Pancreas (tissue), 10 donors: Measurements from ENCODE around the gene DDB1. TPM values are rescaled to one million over a fixed set of nuclear protein-coding genes. Genes with fewer than 3 reads are reported as not detected.

Experiments
- ATAC-seq, 4 donors: fragments of 200-7000 bp; cut with Tn5 transposase; one replicate each; pipeline versions ENCODE4 v1.8.0 to v1.9.1; 2020; ENCODE audit warnings: mild to moderate bottlenecking in 4 of 4, moderate library complexity in 4 of 4
- DNase-seq, 6 donors: peaks; one replicate each; pipeline ENCODE4 v3.0.0-alpha.2; 2020
- FAIRE-seq: peaks from 2 replicates; lab custom pipeline; 2012; peaks lifted over from hg19 to GRCh38; lab: Jason Lieb, UNC
- H3K27ac ChIP-seq, 4 donors: fragments of 200-600 bp; sonication (generic); 1 replicate in 3 of 4; 2 replicates in 1 of 4; pipeline versions ENCODE4 v1.5.0 to v1.8.0; 2020
- H3K27me3 ChIP-seq, 4 donors: fragments of 200-600 bp; one replicate each; pipeline ENCODE4 v1.8.0; 2021
- H3K36me3 ChIP-seq, 3 donors: fragments of 200-600 bp; sonication (generic) in 1 of 3; one replicate each; pipeline versions ENCODE4 v1.5.0 to v1.8.0; 2020 to 2021
- H3K4me1 ChIP-seq, 3 donors: fragments of 200-600 bp; one replicate each; pipeline ENCODE4 v1.8.0; 2021
- H3K4me3 ChIP-seq, 4 donors: fragments of 200-600 bp; sonication (generic) in 2 of 4; one replicate each; pipeline versions ENCODE4 v1.5.0 to v1.8.0; 2020 to 2021
- H3K9me3 ChIP-seq, 4 donors: fragments of 200-600 bp; one replicate each; pipeline ENCODE4 v1.8.0; 2021
- WGBS, 2 donors: extraction: QIAGEN DNeasy Blood & Tissue Kit; methylation state at CpG; one replicate each; pipeline ENCODE4 v1.1.7; 2013; 5-methylcytosine and 5-hydroxymethylcytosine counted together
- intact Hi-C, 3 donors: fragments of 100-400 bp; cut with DNase I; formaldehyde crosslinking; loops; one replicate each; pipeline versions ENCODE4 v1.11.1 to v1.14.2; 2022
- polyA plus RNA-seq, 2 donors: library from polyadenylated mRNA; stranded (reverse); fragments of 200-250 nt; gene quantifications; one replicate each; pipeline ENCODE4 v1.2.3, GENCODE V29; 2013
- total RNA-seq, 6 donors: library from RNA; stranded (reverse); fragmentation: NEBNext Ultra II Directional in 4 of 6; extraction: Animal tissue kit (Norgen Biotek cat#: 25700) in 4 of 6; gene quantifications; one replicate each; pipeline versions ENCODE4 v1.2.1 to v1.2.4, GENCODE V29; 2021 to 2023
- TF ChIP-seq, protein P1 (sequence below), 4 donors: fragments of 200-600 bp; sonication (generic) in 3 of 4; IDR thresholded peaks; one replicate each; pipeline versions ENCODE4 v1.5.0 to v1.8.0; 2021; ENCODE audit warnings: antibody characterized with exemption in 4 of 4
- donor health status: healthy with polysubstance abuse.
- donor health status: DM: no; HTN: no; CAD: no; lungs with moderate emphysema.
- donor health status: DM: no; HTN: no; CAD: no.
- donor health status: control.
- donor health status: control.
- donor health status: Bipolar disorder and iron deficiency.
- donor health status: DM: yes; HTN: yes; CAD: no.
- donor health status: DM: no; HTN: no; CAD: no.
- donor health status: DM: no; HTN: no; CAD: no.
- donor health status: DM: yes; HTN: yes; CAD: no.

DDB1 gene
- total and polyA plus RNA-seq, 8 donors: 50.9 to 84.4 (median 74.5) TPM

DNA sequence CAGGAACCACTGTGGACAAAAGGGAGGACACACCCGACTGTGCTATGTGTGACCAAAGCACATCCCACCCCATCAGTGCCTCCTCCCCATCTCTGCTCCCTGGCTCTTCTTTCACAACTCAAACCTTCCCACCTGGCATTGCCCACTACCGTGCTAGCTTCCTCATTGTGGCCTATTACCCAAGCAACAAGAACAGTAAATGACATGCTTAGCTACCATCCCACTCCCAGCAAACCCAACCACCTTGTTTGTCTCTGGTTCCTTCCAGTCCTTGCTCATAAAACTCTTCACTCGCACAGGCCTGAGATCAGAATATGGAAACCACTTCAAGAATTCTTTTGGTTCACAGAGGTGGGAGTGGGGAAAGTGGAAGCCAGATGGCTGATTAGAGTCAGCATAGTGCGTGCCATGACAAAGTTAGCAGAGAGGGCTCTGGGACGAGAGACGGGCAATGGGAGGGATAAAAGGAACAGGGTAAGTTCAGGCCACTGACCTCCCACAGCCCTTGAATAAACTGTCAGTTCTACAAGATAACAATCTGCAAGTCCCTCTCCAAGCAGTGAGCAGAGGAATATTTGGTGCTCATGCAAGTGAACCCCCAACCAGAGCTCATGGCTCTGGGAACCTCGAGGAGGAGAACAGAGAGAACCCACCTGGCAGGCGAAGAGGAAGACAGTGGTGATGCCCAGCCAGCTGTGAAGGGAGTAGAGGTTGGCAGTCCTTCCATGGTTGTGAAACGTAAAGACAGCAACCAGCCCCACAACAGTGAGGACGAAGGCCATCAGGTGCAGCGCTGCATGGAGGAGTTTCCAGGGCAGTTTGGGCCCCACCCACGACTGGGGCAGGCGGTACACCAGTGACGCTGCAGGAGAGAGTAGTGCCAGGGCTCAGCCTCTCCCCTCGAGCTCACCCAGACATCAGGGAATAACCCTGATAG is 20.5 kb upstream of the DDB1 start:
- ATAC-seq (no peak), FAIRE-seq (no peak), DNase-seq (no peak)
- Histone ChIP-seq H3K36me3 (peaks cover 0 to 29% (median 4%) of the 10 kb centered on the region in 3 donors), H3K27ac (no peak overlapping the region), H3K9me3 (no peaks in the 10 kb centered on the region), H3K4me3 (no peak overlapping the region), H3K27me3 (no peaks in the 10 kb centered on the region), H3K4me1 (no peaks in the 10 kb centered on the region)
- intact Hi-C loops: no loop called here
- TF ChIP-seq, protein P1, sequence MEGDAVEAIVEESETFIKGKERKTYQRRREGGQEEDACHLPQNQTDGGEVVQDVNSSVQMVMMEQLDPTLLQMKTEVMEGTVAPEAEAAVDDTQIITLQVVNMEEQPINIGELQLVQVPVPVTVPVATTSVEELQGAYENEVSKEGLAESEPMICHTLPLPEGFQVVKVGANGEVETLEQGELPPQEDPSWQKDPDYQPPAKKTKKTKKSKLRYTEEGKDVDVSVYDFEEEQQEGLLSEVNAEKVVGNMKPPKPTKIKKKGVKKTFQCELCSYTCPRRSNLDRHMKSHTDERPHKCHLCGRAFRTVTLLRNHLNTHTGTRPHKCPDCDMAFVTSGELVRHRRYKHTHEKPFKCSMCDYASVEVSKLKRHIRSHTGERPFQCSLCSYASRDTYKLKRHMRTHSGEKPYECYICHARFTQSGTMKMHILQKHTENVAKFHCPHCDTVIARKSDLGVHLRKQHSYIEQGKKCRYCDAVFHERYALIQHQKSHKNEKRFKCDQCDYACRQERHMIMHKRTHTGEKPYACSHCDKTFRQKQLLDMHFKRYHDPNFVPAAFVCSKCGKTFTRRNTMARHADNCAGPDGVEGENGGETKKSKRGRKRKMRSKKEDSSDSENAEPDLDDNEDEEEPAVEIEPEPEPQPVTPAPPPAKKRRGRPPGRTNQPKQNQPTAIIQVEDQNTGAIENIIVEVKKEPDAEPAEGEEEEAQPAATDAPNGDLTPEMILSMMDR (IDR thresholded peaks at IDR 0.05): no peak
- 88 to 90% methylated on average over 15 of the region's 15 CpGs for WGBS, 2 donors

DNA sequence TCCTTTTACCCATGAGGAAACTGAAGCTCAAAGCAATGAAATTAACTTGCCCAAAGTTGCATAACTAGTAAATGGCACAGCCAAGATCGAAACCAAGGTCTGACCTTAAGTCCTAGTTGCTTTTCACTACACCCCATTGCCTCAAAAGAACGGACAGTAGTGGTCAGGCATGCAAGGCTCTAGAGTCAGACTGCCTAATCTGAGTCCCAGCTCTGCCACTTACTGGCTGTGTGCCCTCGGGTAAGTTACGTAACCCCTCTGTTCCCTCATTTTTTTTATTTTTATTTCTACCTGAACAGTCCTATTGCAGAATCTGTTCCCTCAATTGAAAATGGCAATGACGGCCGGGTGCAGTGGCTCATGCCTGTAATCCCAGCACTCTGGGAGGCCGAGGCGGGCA is 19.1 kb upstream of the DDB1 start:
- no peak overlapping the region for H3K4me3 ChIP-seq
- no peak for DNase-seq
- no peak overlapping the region for H3K27ac ChIP-seq
- TF ChIP-seq, protein P1 (IDR thresholded peaks at IDR 0.05): no peak
- H3K27me3 ChIP-seq: no peaks in the 10 kb centered on the region
- ATAC-seq: no peak
- H3K36me3 ChIP-seq: peaks cover 0 to 29% (median 4%) of the 10 kb centered on the region in 3 donors
- 80 to 83% methylated on average over 8 of the region's 8 CpGs for WGBS, 2 donors
- intact Hi-C loops: no loop called here
- H3K9me3 ChIP-seq: no peaks in the 10 kb centered on the region
- FAIRE-seq: no peak
- no peaks in the 10 kb centered on the region for H3K4me1 ChIP-seq

DNA sequence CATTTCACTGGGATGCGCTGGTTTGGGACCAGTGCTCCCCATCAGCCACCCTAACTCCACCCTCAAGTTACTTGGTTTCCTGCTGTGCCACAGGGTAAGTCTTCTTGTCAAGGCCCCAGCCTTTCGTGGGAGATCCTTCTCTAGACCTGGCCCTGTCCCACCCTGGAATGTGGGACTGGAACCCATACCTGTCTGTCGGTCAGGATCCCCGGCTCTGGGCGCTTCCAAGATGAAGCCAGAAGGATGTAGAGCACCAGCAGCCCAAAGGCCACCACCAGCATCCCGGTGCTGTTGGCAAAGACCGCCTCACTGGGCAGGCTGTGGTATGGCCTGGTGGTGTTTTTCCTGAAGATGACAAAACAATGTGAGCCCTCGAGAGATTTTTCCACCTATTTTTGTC is 17.9 kb upstream of the DDB1 start:
- WGBS, 2 donors: 92 to 95% methylated on average over 8 of the region's 8 CpGs
- FAIRE-seq (no peak), ATAC-seq (no peak), DNase-seq (no peak)
- intact Hi-C loops: no loop called here
- Histone ChIP-seq H3K27ac (no peak overlapping the region), H3K36me3 (peaks cover 0 to 29% (median 4%) of the 10 kb centered on the region in 3 donors), H3K9me3 (no peaks in the 10 kb centered on the region), H3K27me3 (no peaks in the 10 kb centered on the region), H3K4me3 (no peak overlapping the region), H3K4me1 (no peaks in the 10 kb centered on the region)
- TF ChIP-seq, protein P1 (IDR thresholded peaks at IDR 0.05): no peak

DNA sequence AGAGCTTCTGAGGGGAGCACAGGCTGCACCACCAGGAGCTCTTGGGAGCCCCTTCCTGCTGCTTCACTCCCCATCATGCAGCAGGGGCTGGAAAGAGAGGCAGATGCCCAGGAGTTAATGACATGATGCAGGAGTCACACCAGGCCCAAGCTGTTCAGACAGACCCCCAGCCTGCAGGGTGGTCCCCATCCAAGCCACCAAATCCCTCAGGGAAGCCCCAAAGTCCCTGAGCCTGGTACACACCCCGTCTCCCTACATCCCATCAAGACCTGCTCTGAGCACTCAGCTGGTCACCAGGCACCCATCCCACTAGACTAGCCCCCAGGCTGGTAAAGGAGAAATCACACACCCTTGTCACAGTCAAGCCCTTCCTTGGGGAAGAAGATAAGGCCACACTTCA is 17.4 kb upstream of the DDB1 start:
- no peaks in the 10 kb centered on the region for H3K27me3 ChIP-seq
- H3K4me1 ChIP-seq: no peaks in the 10 kb centered on the region
- H3K36me3 ChIP-seq: peaks cover 0 to 29% (median 4%) of the 10 kb centered on the region in 3 donors
- no peak for FAIRE-seq
- intact Hi-C loops: no loop called here
- ATAC-seq: no peak
- DNase-seq: no peak
- TF ChIP-seq, protein P1 (IDR thresholded peaks at IDR 0.05): no peak
- H3K4me3 ChIP-seq: no peak overlapping the region
- H3K27ac ChIP-seq: no peak overlapping the region
- no peaks in the 10 kb centered on the region for H3K9me3 ChIP-seq
- WGBS, 2 donors: 87 to 93% methylated on average over 1 of the region's 1 CpG

DNA sequence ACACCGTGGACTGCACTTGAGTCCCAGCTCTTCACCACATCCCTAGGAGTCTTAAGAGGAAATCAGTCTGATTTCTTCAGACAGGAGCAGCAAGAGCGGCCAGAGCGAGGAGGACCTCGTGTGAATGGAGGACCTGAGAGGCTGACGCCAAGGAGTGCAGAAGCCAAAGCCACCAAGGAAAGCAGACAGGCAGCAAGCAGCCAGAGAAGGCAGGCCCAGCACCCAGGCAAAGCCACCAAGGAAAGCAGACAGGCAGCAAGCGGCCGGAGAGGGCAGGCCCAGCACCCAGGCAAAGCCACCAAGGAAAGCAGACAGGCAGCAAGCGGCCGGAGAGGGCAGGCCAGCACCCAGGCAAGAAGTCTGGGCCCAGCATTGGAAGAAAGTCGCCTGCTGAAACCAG is 17.0 kb upstream of the DDB1 start:
- H3K36me3 ChIP-seq: peaks cover 0 to 29% (median 4%) of the 10 kb centered on the region in 3 donors
- no peak for ATAC-seq
- WGBS, 2 donors: 91 to 95% methylated on average over 10 of the region's 10 CpGs
- intact Hi-C loops: no loop called here
- no peaks in the 10 kb centered on the region for H3K4me1 ChIP-seq
- TF ChIP-seq, protein P1 (IDR thresholded peaks at IDR 0.05): no peak
- H3K27ac ChIP-seq: no peak overlapping the region
- H3K9me3 ChIP-seq: no peaks in the 10 kb centered on the region
- FAIRE-seq: no peak
- H3K27me3 ChIP-seq: no peaks in the 10 kb centered on the region
- H3K4me3 ChIP-seq: no peak overlapping the region
- no peak for DNase-seq
